Measurements from ENCODE around the gene ANKLE1. TPM values are rescaled to one million over a fixed set of nuclear protein-coding genes. Genes with fewer than 3 reads are reported as not detected.
A peak's percentile ranks its signal among the peaks of the same experiment; 100 is the strongest.

Gene ANKLE1
- polyA plus RNA-seq, 1 experiment, result 0.38 TPM

DNA sequence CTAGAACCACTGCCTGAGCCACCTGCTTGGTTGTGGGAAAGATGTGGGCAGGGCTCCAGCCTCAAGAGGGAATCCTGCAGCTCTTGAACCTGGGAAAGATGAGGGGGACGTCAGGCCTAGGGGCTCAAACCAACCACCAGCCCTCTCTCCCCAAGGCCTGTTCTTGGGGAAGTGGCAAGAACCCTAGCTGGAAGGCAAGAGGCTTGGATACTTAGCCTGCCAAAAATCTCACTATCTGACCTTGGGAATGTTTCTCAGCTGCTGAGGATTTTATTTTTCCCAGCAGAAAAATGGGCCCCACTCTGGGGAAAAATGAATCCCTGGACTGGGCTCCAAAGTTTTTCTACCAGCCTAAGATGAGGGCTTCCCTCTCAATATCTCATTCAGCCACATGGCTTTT is 21.8 kb upstream of the ANKLE1 start:
- no peaks in the 10 kb centered on the region; the same call in 1 of the 2 replicates for H3K27me3 ChIP-seq (ENCODE audit: control insufficient read depth, insufficient read depth, low read length)
- no peak for DNase-seq (ENCODE audit: low read depth)
- no peaks in the 10 kb centered on the region for H3K36me3 ChIP-seq (ENCODE audit: control insufficient read depth, insufficient read depth, low read length)
- CTCF ChIA-PET, result interaction anchor here (0.6 to 2.2 kb wide), 18 partner anchors 8 to 205 kb away, joined by 3 to 18 read pairs (median 3); partner anchors contain the start of genes ANKLE1 and OCEL1
- no peak for TF ChIP-seq CTCF (IDR thresholded peaks at IDR 0.05; ENCODE audit: insufficient read depth, low read depth, low read length)
- H3K4me3 ChIP-seq (ENCODE audit: low read depth, low read length), result no peak overlapping the region
- POLR2A ChIA-PET, result no interaction called here

GRCh38 chr19:17260842-17261325 is 20.8 kb upstream of the ANKLE1 start:
- no peaks in the 10 kb centered on the region; the same call in 1 of the 2 replicates for H3K27me3 ChIP-seq (ENCODE audit: control insufficient read depth, insufficient read depth, low read length)
- no peak overlapping the region for H3K4me3 ChIP-seq (ENCODE audit: low read depth, low read length)
- CTCF ChIA-PET, result interaction anchor here (0.6 to 2.2 kb wide), 17 partner anchors 8 to 204 kb away, joined by 3 to 18 read pairs (median 3); partner anchors contain the start of genes ANKLE1 and OCEL1
- POLR2A ChIA-PET, result no interaction called here
- DNase-seq (ENCODE audit: low read depth), result no peak
- H3K36me3 ChIP-seq (ENCODE audit: control insufficient read depth, insufficient read depth, low read length), result no peaks in the 10 kb centered on the region
- peak; percentile 94 for TF ChIP-seq CTCF (IDR thresholded peaks at IDR 0.05; ENCODE audit: insufficient read depth, low read depth, low read length)

DNA sequence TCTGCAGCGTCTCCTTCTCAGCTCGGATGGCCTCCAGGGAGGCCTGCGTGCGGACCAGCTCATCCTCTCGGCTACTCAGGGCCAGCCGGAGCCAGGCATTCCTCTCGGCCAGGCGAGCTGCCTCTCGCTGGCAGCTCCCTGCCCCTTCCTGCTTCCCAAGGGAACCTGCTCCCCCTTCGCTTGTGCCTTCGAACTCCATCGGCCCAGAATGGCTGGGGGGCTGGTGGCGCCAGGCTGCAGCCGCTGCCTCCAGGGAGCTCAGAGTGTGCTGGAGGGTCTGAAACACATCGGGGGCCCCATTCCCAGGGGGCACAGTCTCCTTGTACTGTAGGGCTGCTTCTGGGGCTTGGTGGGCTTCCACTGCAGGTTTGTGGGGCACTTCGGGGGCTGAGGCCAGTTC is 19.1 kb upstream of the ANKLE1 start:
- ChIA-PET POLR2A (no interaction called here), CTCF (interaction anchor here (0.6 to 1.1 kb wide), 2 partner anchors 27 to 39 kb away, joined by 3 read pairs; no protein-coding TSS in a partner anchor)
- H3K36me3 ChIP-seq (ENCODE audit: control insufficient read depth, insufficient read depth, low read length), result no peaks in the 10 kb centered on the region
- H3K27me3 ChIP-seq (ENCODE audit: control insufficient read depth, insufficient read depth, low read length), result no peaks in the 10 kb centered on the region; the same call in 1 of the 2 replicates
- no peak overlapping the region for H3K4me3 ChIP-seq (ENCODE audit: low read depth, low read length)
- no peak for TF ChIP-seq CTCF (IDR thresholded peaks at IDR 0.05; ENCODE audit: insufficient read depth, low read depth, low read length)
- DNase-seq (ENCODE audit: low read depth), result no peak

DNA sequence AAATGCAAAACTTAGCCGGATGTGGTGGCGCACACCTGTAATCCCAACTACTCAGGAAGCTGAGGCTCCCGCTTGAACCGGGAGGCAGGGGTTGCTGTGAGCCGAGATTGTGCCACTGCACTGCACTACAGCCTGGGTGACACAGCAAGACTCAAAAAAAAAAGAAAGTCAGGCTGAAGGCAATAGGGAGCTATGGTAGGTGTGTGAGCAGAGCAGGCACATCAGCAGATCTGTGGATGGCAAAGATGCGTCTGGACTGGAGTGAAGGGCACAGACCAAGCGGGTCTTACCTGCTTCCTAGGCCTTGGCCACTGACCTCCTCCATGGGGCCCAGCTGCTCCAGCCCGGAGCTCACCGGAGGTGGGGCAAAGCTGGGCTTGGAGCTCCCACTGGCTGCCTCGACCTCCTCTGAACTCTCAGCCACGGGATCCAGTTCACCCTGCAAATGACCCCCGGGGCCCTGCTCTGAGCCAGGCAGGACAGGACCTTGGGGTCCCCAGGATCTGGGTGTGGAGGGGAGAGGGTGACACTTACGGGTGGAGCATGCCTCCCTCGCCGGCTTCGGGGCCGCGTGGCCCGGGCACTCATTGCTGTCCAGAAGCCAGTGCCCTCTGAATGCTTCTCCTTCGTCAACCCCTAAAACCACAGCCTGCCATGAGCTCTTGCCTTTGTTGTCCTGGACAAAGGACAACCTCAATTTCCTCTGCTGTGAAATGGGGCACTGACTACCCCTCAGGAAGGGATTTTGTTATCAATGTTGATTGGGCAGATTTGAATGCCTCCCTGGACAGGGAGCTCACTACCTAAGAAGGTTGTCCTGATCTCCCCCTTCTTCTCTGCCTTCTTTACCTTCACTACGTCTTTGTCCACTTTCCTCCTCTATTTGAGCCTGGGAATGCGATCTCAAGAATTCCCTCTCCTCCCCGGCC is 17.7 kb upstream of the ANKLE1 start:
- ChIA-PET CTCF (interaction anchor here (1.0 to 1.4 kb wide), 3 partner anchors 8 to 19 kb away, joined by 3 to 5 read pairs (median 4); no protein-coding TSS in a partner anchor), POLR2A (interaction anchor here (0.6 kb wide), 1 partner anchor 87 kb away, joined by 8 read pairs; no protein-coding TSS in a partner anchor)
- DNase-seq (ENCODE audit: low read depth), result no peak
- Histone ChIP-seq H3K27me3 (ENCODE audit: control insufficient read depth, insufficient read depth, low read length) (no peaks in the 10 kb centered on the region; the same call in 1 of the 2 replicates), H3K36me3 (ENCODE audit: control insufficient read depth, insufficient read depth, low read length) (peaks cover 3% of the 10 kb centered on the region; the same call in 1 of the 2 replicates), H3K4me3 (ENCODE audit: low read depth, low read length) (no peak overlapping the region)
- TF ChIP-seq CTCF (IDR thresholded peaks at IDR 0.05; ENCODE audit: insufficient read depth, low read depth, low read length), result no peak

DNA sequence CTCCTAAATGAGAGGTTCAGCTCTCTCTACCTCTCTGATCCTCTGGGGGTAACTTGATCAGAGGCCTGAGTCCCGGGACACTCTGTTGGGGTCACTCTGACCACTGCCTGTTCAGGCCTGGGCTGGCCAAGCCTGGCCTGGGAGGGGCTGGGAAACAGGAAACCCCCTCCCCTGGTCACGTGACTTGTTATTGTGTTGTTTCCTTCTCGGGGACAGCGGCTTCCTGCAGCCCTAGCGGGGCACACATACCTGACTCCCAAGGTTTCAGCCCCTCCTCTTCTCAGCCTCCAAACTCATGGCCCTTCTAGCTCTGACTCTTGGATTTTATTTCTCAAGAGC is 17.1 kb upstream of the ANKLE1 start, which contains the start of gene USHBP1:
Gene USHBP1, minus strand, starts transcription at position 105 of the 339 bp plus-strand sequence. CDS start 446 bp downstream, outside the sequence.
- ChIA-PET POLR2A (interaction anchor here (0.6 kb wide), 1 partner anchor 87 kb away, joined by 8 read pairs; no protein-coding TSS in a partner anchor), CTCF (interaction anchor here (1.1 to 1.4 kb wide), 2 partner anchors 9 to 19 kb away, joined by 3 to 5 read pairs; no protein-coding TSS in a partner anchor)
- H3K27me3 ChIP-seq (ENCODE audit: control insufficient read depth, insufficient read depth, low read length), result no peaks in the 10 kb centered on the region; the same call in 1 of the 2 replicates
- no peak for DNase-seq (ENCODE audit: low read depth)
- no peak for TF ChIP-seq CTCF (IDR thresholded peaks at IDR 0.05; ENCODE audit: insufficient read depth, low read depth, low read length)
- H3K4me3 ChIP-seq (ENCODE audit: low read depth, low read length), result no peak within 1 kb of the TSS
- H3K36me3 ChIP-seq (ENCODE audit: control insufficient read depth, insufficient read depth, low read length), result peaks cover 4% of the 10 kb centered on the region; the same call in 1 of the 2 replicates
